D721Med (cell line): ENCODE results near the gene PLCB1.
"Not testable (repeated sequence)": the region's sequence is repeated elsewhere in the genome, so short reads cannot be mapped to it uniquely, and the experiment has no call there.

Experiments
- DNase-seq: peaks from one replicate; pipeline ENCODE4 v3.0.0; 2011; ENCODE audit warnings: low spot score; ENCODE audit not compliant: insufficient read length
- FAIRE-seq: peaks from 2 replicates; lab custom pipeline; 2011; peaks lifted over from hg19 to GRCh38; lab: Jason Lieb, UNC
- CTCF ChIP-seq: IDR thresholded peaks from 2 replicates; pipeline ENCODE4 v1.5.1; 2012; ENCODE audit warnings: mild to moderate bottlenecking, control low read depth; ENCODE audit not compliant: insufficient read depth; ENCODE audit errors: missing control alignments

PLCB1 gene

GRCh38 chr20:8811801-8812594, 679.9 kb downstream of the PLCB1 start:
- no peak for TF ChIP-seq CTCF
- no peak for DNase-seq
- FAIRE-seq: no peak

- DNase-seq (no peak), FAIRE-seq (no peak)
- TF ChIP-seq CTCF: no peak
Measured at GRCh38 chr20:8812817-8813216, 680.8 kb downstream of the PLCB1 start.

DNA sequence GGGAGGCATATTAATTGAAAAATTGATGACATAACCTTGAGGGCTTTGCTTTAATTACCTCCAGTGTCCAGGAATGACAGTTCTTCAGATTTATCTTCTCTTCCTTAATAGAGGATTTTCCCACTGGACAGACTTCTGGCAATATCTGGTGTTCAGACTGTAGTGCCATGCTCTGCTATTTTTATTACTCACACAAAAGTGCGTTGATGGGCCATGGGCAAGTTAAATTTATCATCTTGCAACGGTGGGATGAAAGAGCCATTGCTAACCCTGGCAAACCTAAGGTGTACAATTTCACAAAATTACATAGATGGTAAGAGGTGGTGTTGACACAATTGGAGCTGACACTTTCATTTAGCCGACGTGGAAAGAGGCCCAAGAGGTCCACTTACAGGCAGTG, 683.1 kb downstream of the PLCB1 start:
- FAIRE-seq: no peak
- DNase-seq: no peak
- TF ChIP-seq CTCF: no peak

DNA sequence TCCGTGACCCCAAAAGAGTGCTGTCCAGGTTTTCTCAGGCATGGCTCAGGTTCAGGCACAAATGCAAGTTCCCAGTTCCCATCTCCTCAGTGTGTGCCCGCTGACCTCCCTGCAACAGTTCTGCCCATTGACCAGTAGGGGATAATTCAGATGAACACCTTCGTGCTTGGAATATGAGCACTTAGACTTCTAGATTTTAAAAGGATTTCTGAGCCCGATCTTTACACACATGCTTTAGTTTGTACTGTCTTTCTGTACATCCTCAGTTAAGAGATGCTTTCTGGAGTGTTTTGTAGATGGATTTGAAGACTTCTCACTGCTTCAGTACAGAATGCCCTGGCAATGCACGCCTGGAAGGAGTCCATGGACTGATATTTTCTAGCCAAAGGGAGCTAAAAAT, 697.2 kb downstream of the PLCB1 start:
- no peak for DNase-seq
- FAIRE-seq: no peak
- TF ChIP-seq CTCF: no peak

DNA sequence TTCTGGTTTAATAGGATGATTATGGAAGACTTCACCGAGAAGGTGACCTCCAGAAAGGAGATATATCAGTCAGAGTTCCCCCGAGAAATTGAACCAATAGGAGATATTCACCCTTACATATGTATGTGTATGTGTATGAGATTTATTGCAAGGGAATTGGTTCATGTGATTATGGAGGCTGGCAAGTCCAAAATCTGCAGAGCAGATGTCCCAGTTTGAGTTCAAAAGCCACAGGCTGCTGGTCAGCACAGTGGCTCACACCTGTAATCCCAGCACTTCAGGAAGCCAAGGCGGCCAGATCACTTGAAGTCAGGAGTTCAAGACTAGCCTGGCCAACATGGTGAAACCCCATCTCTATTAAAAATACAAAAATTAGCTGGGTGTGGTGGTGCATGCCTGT, 702.2 kb downstream of the PLCB1 start:
- DNase-seq, FAIRE-seq: not testable (repeated sequence)

DNA sequence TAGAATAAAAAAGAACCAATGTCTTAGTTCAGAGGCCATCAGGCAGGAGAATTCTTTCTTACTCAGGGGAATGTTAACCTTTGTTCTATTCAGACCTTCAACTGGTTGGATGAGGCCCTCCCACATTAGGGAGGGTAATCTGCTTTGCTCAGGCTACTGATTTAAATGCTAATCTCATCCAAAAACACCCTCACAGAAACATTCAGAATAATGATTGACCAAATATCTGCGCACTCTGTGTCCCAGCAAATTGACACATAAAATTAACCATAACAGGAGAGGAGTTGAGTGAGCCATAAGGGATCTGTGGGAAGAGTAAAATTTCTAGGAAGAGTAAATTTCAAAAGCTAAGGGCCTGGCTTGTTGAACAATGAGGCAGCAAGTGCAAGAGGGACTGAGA, 702.8 kb downstream of the PLCB1 start:
- no peak for DNase-seq
- FAIRE-seq: no peak
- no peak for TF ChIP-seq CTCF

- DNase-seq: no peak
- FAIRE-seq: no peak
Measured at GRCh38 chr20:8837396-8837795, 705.3 kb downstream of the PLCB1 start.

More at GRCh38 chr20:8837396-8837795, 705.3 kb downstream of the PLCB1 start:
- no peak for TF ChIP-seq CTCF
